Right lobe of liver (tissue), 4 donors: Measurements from ENCODE around the gene ESRRB.

Source experiments
- CTCF ChIP-seq, 4 donors: fragments of 200-600 bp in 3 of 4; fragments of 450-650 bp in 1 of 4; IDR thresholded peaks; one replicate each; pipeline versions ENCODE4 v1.5.1 to v1.8.0; 2016 to 2022; ENCODE audit warnings: antibody characterized with exemption in 4 of 4, mild to moderate bottlenecking in 2 of 4
- POLR2A ChIP-seq: fragments of 450-650 bp; IDR thresholded peaks from one replicate; pipeline ENCODE4 v1.6.1; 2017; ENCODE audit warnings: antibody characterized with exemption, mild to moderate bottlenecking
- donor health status: DM: no; HTN: no; CAD: no.
- donor health status: DM: no; HTN: no; CAD: no.
- donor health status: DM: no; HTN: yes; CAD: no.

DNA sequence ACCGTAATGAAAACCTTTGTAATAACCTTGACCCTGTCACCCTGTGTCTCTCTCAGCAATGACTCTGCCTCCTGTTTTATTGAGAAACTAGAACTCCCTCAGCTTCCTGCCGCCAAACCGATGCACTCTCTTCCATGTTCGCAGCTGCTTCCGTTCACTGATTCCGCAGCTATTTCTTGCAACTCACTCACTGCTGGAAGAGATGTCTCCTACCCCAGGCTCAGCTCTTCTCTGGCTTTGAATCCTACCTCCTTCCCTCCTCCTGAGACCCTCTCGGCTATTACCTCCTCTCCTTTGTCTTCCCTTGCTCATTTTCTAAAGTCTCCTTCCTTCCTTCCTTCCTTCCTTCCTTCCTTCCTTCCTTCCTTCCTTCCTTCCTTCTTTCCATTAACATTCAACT, 71.0 kb downstream of the ESRRB start:
- TF ChIP-seq CTCF (IDR thresholded peaks at IDR 0.05) (no peak), POLR2A (no peak)
